GM21447 (cell line): Measurements from ENCODE around the gene JDP2.
"Not testable (repeated sequence)": the region's sequence is repeated elsewhere in the genome, so short reads cannot be mapped to it uniquely, and the experiment has no call there.

Source experiments
- ATAC-seq: cut with Tn5 transposase; IDR thresholded peaks from one replicate; pipeline ENCODE4 v1.9.1; 2021; ENCODE audit not compliant: unreplicated experiment

JDP2 gene

DNA sequence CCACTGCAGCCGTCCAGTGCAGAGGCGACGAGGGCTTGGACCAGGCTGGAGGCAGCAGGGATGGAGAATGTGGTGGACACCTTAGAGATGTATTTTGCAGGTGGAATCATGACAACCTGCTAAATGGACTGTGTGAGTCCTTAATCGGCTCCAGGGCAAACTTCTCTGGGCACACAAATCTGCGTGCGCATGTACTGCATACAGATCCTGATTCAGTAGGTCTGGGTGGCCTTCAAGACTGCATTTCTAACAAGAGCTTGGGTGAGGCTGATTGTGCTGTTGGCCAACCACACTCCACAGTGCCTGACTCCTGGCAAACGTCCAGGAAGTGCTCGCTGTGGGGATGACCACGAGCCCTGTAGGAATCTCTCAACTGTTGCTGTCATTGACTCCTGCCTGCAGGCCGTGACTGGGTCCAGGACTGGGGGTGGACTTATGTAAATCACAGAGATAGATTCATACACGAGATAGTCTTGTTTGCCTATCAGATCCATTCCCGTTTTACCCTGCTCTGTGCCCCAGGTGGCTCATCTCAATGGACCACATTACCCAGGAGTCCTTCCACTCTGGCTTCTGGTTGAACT is 27.2 kb downstream of the JDP2 start:
- no peak for ATAC-seq

- no peak for ATAC-seq
These were observed 28.5 kb downstream of the JDP2 start for GRCh38 chr14:75456069-75456996.

DNA sequence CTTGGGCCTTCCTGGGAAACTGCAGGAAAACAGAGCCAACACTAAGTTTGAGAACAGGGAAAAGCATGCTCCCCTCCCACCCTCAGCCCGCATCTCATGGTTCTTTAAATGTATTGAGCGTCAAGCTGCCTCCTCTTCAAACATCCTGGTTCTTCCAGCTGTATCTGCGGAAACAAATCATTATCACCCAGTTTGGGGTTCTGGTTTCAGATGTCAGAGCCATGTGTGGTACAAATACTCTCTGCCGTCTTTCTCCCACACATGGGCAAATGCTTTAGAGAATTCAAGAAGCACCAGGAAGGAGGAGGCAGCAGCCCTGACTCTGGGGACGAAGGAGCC is 29.1 kb downstream of the JDP2 start:
- ATAC-seq = no peak

GRCh38 chr14:75457648-75458165 is 29.9 kb downstream of the JDP2 start:
- ATAC-seq = no peak

- no peak for ATAC-seq
These were observed 30.5 kb downstream of the JDP2 start for GRCh38 chr14:75458305-75458704.

GRCh38 chr14:75459099-75459741 is 31.4 kb downstream of the JDP2 start:
- no peak for ATAC-seq

GRCh38 chr14:75459791-75460190 is 32.0 kb downstream of the JDP2 start:
- no peak for ATAC-seq

DNA sequence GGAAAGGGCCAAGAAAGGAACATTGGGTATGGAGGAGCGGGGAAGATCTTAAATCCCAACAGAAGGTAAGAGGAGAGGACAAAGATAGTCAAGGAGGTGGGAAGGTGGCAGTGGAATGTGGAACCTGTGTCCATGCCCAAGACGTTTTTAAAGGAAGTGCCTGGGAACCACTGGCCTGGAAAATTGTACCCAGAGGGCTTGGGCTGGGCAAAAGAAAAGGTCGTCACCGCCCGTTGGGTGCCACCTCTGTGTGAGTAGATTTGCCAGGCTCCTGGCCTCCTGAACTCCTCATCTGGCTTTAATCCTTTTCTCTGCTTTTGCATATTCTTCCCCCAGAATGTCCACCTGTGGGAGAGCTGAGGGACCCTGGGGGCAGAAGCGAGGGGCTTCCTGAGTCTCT is 32.6 kb downstream of the JDP2 start:
- ATAC-seq = no peak

GRCh38 chr14:75461303-75461702 is 33.5 kb downstream of the JDP2 start:
- no peak for ATAC-seq

DNA sequence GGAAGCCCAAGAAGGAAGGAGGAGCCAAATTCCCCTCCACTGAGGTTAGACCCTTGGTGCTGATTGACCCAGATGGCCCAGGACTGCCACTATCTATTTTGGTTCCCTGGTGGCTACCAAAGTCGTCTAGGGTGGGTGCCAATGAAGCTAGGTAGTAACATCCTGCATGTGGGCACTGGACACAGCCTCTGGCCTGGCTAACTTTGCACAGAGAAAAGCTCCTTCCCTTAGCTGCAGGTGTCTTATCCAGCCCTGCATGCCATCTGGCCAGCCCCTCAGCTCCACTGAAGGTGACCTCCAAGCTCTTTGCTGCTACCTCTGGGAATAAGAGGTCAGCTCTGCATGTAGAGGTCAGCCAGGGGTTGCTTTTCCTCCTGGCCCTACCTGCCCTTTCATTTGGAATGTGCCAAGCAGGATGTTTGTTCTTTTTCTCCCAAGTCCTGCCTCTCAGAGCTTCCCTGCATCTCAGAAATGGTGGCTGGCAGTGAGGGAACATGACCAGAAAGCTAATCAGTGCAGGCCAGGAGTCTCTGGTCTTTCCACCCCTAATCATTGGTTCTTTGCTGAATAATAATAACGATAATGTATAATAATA is 34.0 kb downstream of the JDP2 start:
- ATAC-seq = no peak

DNA sequence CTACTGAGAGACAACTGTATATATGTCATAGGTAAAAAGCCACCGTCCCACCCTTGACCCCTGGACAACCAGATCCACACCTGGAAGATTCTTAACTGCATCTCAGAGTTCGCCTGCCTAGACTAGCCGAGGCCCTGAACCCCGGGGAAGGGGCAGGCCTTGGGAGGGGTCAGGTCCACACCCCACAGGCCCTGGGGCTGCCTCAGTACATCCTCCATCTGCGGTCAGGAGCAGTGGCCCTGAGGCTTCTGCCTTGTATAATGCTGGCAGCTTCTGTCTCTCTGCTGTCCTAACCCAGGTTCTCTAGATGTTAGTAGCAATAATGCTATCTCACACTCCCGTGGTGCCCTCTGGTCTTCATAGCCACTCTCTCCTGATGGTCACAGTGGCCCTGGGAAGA is 36.8 kb downstream of the JDP2 start:
- ATAC-seq = no peak

GRCh38 chr14:75467763-75468162 is 39.9 kb downstream of the JDP2 start:
- no peak for ATAC-seq

- ATAC-seq = no peak
These were observed 41.3 kb downstream of the JDP2 start for GRCh38 chr14:75469164-75469563.

DNA sequence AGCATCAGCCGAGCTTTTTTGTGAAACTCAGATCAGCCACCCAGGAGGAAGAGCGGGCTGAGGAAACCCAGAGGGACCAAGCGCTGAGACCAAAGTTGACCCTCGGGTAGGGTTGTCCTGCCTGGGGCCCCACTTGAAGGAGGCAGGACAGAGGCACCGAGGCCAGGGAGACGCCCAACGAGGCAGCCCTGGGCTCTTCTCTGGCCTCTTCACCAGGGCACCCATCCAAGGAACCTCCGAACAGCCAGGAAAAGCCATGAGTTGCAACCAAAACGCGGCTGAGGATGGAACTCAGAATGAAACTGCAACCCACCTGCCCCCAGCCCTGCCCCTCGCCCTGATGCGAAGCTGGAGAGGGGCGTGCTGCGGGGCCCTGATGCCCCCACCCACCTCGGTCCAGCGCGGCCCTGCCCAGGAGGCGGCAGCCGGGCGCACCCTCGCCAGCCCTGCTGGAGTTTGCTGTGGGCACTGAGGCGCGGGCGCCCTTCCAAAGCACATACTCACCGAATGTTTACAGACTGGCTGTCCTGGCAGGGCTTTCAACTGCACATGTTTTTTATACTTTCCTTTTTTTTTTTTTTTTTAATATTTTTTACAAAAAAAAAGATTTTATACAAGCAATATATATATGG is 41.9 kb downstream of the JDP2 start:
- ATAC-seq = no peak

GRCh38 chr14:75470238-75470797 is 42.5 kb downstream of the JDP2 start:
- no peak for ATAC-seq

GRCh38 chr14:75471059-75471458 is 43.2 kb downstream of the JDP2 start:
- no peak for ATAC-seq

GRCh38 chr14:75474127-75474526 is 46.3 kb downstream of the JDP2 start:
- not testable (repeated sequence) for ATAC-seq

GRCh38 chr14:75476274-75476995 is 48.6 kb downstream of the JDP2 start:
- no peak for ATAC-seq

DNA sequence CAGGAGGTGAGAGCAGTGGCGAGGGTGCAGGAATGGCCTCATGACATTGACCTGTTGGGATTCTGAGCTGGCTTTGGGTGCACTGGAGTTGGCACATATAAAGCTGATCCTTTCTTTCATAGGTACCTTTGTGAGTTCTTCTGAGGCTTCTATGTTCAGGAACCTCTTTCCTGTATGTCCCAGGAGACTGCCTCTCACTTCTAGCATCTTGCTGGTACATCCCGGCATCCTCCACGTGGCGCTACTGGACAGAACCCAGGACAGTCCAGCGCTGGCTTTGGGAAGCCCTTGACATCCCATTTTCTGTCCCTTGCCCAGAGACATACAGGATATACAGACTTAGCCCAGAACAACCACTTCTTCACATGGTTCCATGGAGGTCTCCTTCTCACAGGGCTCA is 50.1 kb downstream of the JDP2 start:
- no peak for ATAC-seq
